Thyroid gland (tissue), 4 donors: ENCODE measurements around the gene AARS2.

ENCODE experiments used
- CTCF ChIP-seq, 6 experiments: fragments of 200-600 bp in 3 of 6; fragments of 450-650 bp in 3 of 6; sonication (generic) in 3 of 6; IDR thresholded peaks; one replicate each; pipeline ENCODE4 v1.5.1; 2016 to 2019; ENCODE audit warnings: antibody characterized with exemption in 6 of 6, mild to moderate bottlenecking in 2 of 6, inconsistent platforms in 1 of 6, moderate library complexity in 1 of 6
- POLR2A ChIP-seq, 2 donors: fragments of 450-650 bp; IDR thresholded peaks; one replicate each; pipeline ENCODE4 v1.6.1; 2017; ENCODE audit warnings: antibody characterized with exemption in 2 of 2, mild to moderate bottlenecking in 2 of 2, moderate library complexity in 1 of 2

GRCh38 chr6:44301106-44301505, 12.0 kb downstream of the AARS2 start:
- no peak for TF ChIP-seq CTCF (IDR thresholded peaks at IDR 0.05)
- no peak for TF ChIP-seq POLR2A (IDR thresholded peaks at IDR 0.05)
